ENCODE results near the gene HELB. TPM values are rescaled to one million over a fixed set of nuclear protein-coding genes. Genes with fewer than 3 reads are reported as not detected.

HELB gene
- total RNA-seq, 1 experiment from 2014 or later, result 10.7 TPM

- no peak overlapping the region for H4K5ac ChIP-seq (ENCODE audit: insufficient read length, low read depth, low read length)
- H3K9ac ChIP-seq (ENCODE audit: extremely low read depth, insufficient read length, low read length), result no peak overlapping the region
- H3K27ac ChIP-seq (ENCODE audit: insufficient read length, low read depth, low read length), result no peak overlapping the region
- no peak overlapping the region for H3K4me2 ChIP-seq (ENCODE audit: insufficient read depth, insufficient read length, low read length)
- Mint-ChIP-seq H3K36me3 (ENCODE audit: insufficient read depth in 1 of 3, low read depth in 3 of 3) (peaks cover 0 to 14% (median 12%) of the 10 kb centered on the region in 3 experiments; a peak in 5 of 7 replicates), H3K27me3 (ENCODE audit: low read depth) (peaks cover 15% of the 10 kb centered on the region), H3K4me3 (no peak overlapping the region), H3K4me1 (peaks cover 17 to 20% of the 10 kb centered on the region in 2 experiments), H3K9me3 (no peaks in the 10 kb centered on the region), H3K27ac (no peak overlapping the region; a peak in 1 of 7 replicates)
- no peaks in the 10 kb centered on the region for H3K9me3 ChIP-seq (ENCODE audit: control insufficient read depth, low read depth, low read length)
- no peak overlapping the region for H3K14ac ChIP-seq (ENCODE audit: insufficient read depth, low read length)
- H3K23me2 ChIP-seq (ENCODE audit: insufficient read length, low read depth, low read length, poor library complexity, severe bottlenecking), result peaks cover 10% of the 10 kb centered on the region
- H2BK5ac ChIP-seq (ENCODE audit: insufficient read length, low read length), result no peak overlapping the region
- TF ChIP-seq CTCF (conservative IDR thresholded peaks at IDR 0.05), result no peak
- no peak overlapping the region for H2BK120ac ChIP-seq (ENCODE audit: low read depth, low read length, poor library complexity, severe bottlenecking)
- H2BK20ac ChIP-seq (ENCODE audit: low read depth, low read length, poor library complexity, severe bottlenecking), result no peak overlapping the region
- no peak overlapping the region for H4K91ac ChIP-seq (ENCODE audit: insufficient read length, low read depth, low read length)
- H3K56ac ChIP-seq (ENCODE audit: insufficient read length, low read depth, low read length), result no peak overlapping the region
- H3K4ac ChIP-seq (ENCODE audit: low read depth, low read length), result no peak overlapping the region
- WGBS (ENCODE audit: extremely low coverage, insufficient read length, low lambda C conversion rate), result no CpG with 5 or more reads among the region's 6 CpGs
- H3K4me1 ChIP-seq (ENCODE audit: insufficient read depth, low read length), result no peaks in the 10 kb centered on the region; the same call in 1 of the 2 replicates
- no peak overlapping the region for H2BK15ac ChIP-seq (ENCODE audit: low read depth, low read length)
- no peak overlapping the region for H4K8ac ChIP-seq (replicated peaks; ENCODE audit: insufficient read length, low read depth, low read length)
- H3K79me2 ChIP-seq (ENCODE audit: insufficient read depth, low read length), result no peaks in the 10 kb centered on the region
- no peak overlapping the region for H2BK12ac ChIP-seq (ENCODE audit: insufficient read length, low read depth, low read length)
- H3K27me3 ChIP-seq (ENCODE audit: insufficient read depth, low read length), result no peaks in the 10 kb centered on the region
- no peak overlapping the region for H2AK5ac ChIP-seq (ENCODE audit: insufficient read length, low read length)
- H3T11ph ChIP-seq (ENCODE audit: low read length), result no peak overlapping the region
- no peaks in the 10 kb centered on the region for H3K79me1 ChIP-seq (ENCODE audit: insufficient read depth, low read depth, low read length, poor library complexity, severe bottlenecking)
- DNase-seq, result no peak
- no peaks in the 10 kb centered on the region for H4K20me1 ChIP-seq (ENCODE audit: control insufficient read depth, insufficient read depth, insufficient read length)
- no peak overlapping the region for H3K18ac ChIP-seq (ENCODE audit: insufficient read length, low read depth, low read length)
- no peak overlapping the region for H3K23ac ChIP-seq (ENCODE audit: insufficient read length, low read depth, low read length)
- no peak overlapping the region for H2AFZ ChIP-seq (ENCODE audit: low read length)
Measured at GRCh38 chr12:66304296-66304900, 2.1 kb downstream of the HELB start.

Data from H9 (cell line).